Neural cell (in vitro differentiated cells): ENCODE results near the gene NKPD1. TPM values are rescaled to one million over a fixed set of nuclear protein-coding genes. Genes with fewer than 3 reads are reported as not detected.

Experiments
- H2AFZ ChIP-seq: fragments of 200-600, 300-800 bp; sonication (generic), shearing (Covaris generic); 2 replicates; pipeline ENCODE4 v1.6.0; 2014; ENCODE audit warnings: low read depth, mild to moderate bottlenecking, antibody characterized with exemption, low read length, moderate library complexity
- H3F3A ChIP-seq: fragments of 200-600 bp; shearing (Covaris generic); 2 replicates; pipeline ENCODE4 v1.6.1; 2016; ENCODE audit warnings: mild to moderate bottlenecking, moderate library complexity, mixed read lengths, antibody characterized with exemption, low read length; ENCODE audit not compliant: insufficient read depth, poor library complexity, severe bottlenecking
- H3K27ac ChIP-seq: fragments of 200-600, 300-800 bp; sonication (generic), shearing (Covaris generic); 2 replicates; pipeline ENCODE4 v1.5.1; 2014; ENCODE audit warnings: mild to moderate bottlenecking, low read length, moderate library complexity
- H3K27me3 ChIP-seq: fragments of 300-800, 200-600 bp; sonication (generic), shearing (Covaris generic); 2 replicates; pipeline ENCODE4 v1.6.0; 2014; ENCODE audit warnings: mild to moderate bottlenecking, low read depth, low read length, moderate library complexity; ENCODE audit not compliant: insufficient read depth
- H3K36me3 ChIP-seq: fragments of 300-800, 200-600 bp; sonication (generic), shearing (Covaris generic); 2 replicates; pipeline ENCODE4 v1.5.1; 2014; ENCODE audit warnings: mild to moderate bottlenecking, antibody characterized with exemption, low read length, moderate library complexity; ENCODE audit not compliant: insufficient read depth
- H3K4me2 ChIP-seq: fragments of 300-800, 200-600 bp; sonication (generic), shearing (Covaris generic); 2 replicates; pipeline ENCODE4 v1.6.0; 2014; ENCODE audit warnings: mild to moderate bottlenecking, low read length
- H3K4me3 ChIP-seq: fragments of 300-800, 200-600 bp; sonication (generic), shearing (Covaris generic); 2 replicates; pipeline ENCODE4 v1.5.1; 2014; ENCODE audit warnings: mild to moderate bottlenecking, low read length, moderate library complexity
- H3K79me2 ChIP-seq: fragments of 200-600 bp; shearing (Covaris generic); replicated peaks from 2 replicates; pipeline ENCODE4 v1.6.0; 2014; ENCODE audit warnings: mild to moderate bottlenecking, low read length, moderate library complexity; ENCODE audit not compliant: insufficient read depth
- H3K9ac ChIP-seq: fragments of 300-800, 200-600 bp; sonication (generic), shearing (Covaris generic); 2 replicates; pipeline ENCODE4 v1.6.1; 2016; ENCODE audit warnings: mild to moderate bottlenecking, low read length, mixed read lengths
- H3K9me2 ChIP-seq: fragments of 200-600 bp; shearing (Covaris generic); 2 replicates; pipeline ENCODE4 v1.6.1; 2016; ENCODE audit warnings: mild to moderate bottlenecking, low read length, mixed read lengths; ENCODE audit not compliant: insufficient read depth
- H3K9me3 ChIP-seq: fragments of 200-600, 300-800 bp; sonication (generic), shearing (Covaris generic); 2 replicates; pipeline ENCODE4 v1.6.1; 2016; ENCODE audit warnings: mild to moderate bottlenecking, mixed run types, low read length, moderate library complexity, mixed read lengths
- H4K20me1 ChIP-seq: fragments of 200-600 bp; shearing (Covaris generic); 2 replicates; pipeline ENCODE4 v1.6.1; 2016; ENCODE audit warnings: mild to moderate bottlenecking, mixed run types; ENCODE audit not compliant: insufficient read depth
- CTCF ChIP-seq: fragments of 450-650 bp; IDR thresholded peaks from 2 replicates; pipeline ENCODE4 v1.5.1; 2014; ENCODE audit warnings: antibody characterized with exemption, mild to moderate bottlenecking, moderate library complexity; ENCODE audit not compliant: poor library complexity, severe bottlenecking
- EP300 ChIP-seq: fragments of 450-650 bp; conservative IDR thresholded peaks from 2 replicates; pipeline ENCODE4 v1.6.1; 2014; ENCODE audit warnings: antibody characterized with exemption, mild to moderate bottlenecking, moderate library complexity; ENCODE audit not compliant: poor library complexity, severe bottlenecking
- EZH2 ChIP-seq: fragments of 200-600, 300-800 bp; shearing (Covaris generic), sonication (generic); IDR thresholded peaks from 2 replicates; pipeline ENCODE4 v1.6.1; 2014; ENCODE audit warnings: antibody characterized with exemption, low read length, borderline replicate concordance, mild to moderate bottlenecking; ENCODE audit not compliant: insufficient read depth, poor library complexity, severe bottlenecking
- MXI1 ChIP-seq: fragments of 450-650 bp; conservative IDR thresholded peaks from 2 replicates; pipeline ENCODE4 v1.6.1; 2014; ENCODE audit warnings: antibody characterized with exemption, mild to moderate bottlenecking; ENCODE audit not compliant: poor library complexity, severe bottlenecking
- POLR2AphosphoS5 ChIP-seq: IDR thresholded peaks from 2 replicates; pipeline ENCODE4 v1.6.1; 2012
- RAD21 ChIP-seq: fragments of 450-650 bp; conservative IDR thresholded peaks from 2 replicates; pipeline ENCODE4 v1.6.1; 2014; ENCODE audit warnings: antibody characterized with exemption, mild to moderate bottlenecking, moderate library complexity
- REST ChIP-seq: IDR thresholded peaks from 2 replicates; pipeline ENCODE4 v1.6.1; 2012; ENCODE audit warnings: borderline replicate concordance
- SMC3 ChIP-seq: fragments of 450-650 bp; conservative IDR thresholded peaks from 2 replicates; pipeline ENCODE4 v1.6.1; 2014; ENCODE audit warnings: antibody characterized with exemption, mild to moderate bottlenecking, moderate library complexity; ENCODE audit not compliant: poor library complexity
- TAF1 ChIP-seq: IDR thresholded peaks from 2 replicates; pipeline ENCODE4 v1.6.1; 2012; ENCODE audit warnings: low read depth
- polyA plus RNA-seq: library from polyadenylated mRNA; depleted of rRNA; stranded (reverse); fragments of >200 nt; gene quantifications from 2 replicates; pipeline ENCODE4 v1.2.3, GENCODE V29; 2014

Gene NKPD1
- polyA plus RNA-seq, 1 donor from 2014 or later: 2.8 TPM

- no peak for TF ChIP-seq REST
- no peak for TF ChIP-seq SMC3
- no peak for TF ChIP-seq MXI1
- no peak for TF ChIP-seq EP300
- no peak for TF ChIP-seq POLR2AphosphoS5
Observed at GRCh38 chr19:45113628-45114027, 47.2 kb downstream of the NKPD1 start.

GRCh38 chr19:45112111-45112827 is 48.5 kb downstream of the NKPD1 start:
- H3K9me3 ChIP-seq: no peaks in the 10 kb centered on the region
- H2AFZ ChIP-seq: no peak overlapping the region
- no peak overlapping the region for H3K4me2 ChIP-seq
- H3K27ac ChIP-seq: no peak overlapping the region
- H3K27me3 ChIP-seq: no peaks in the 10 kb centered on the region
- TF ChIP-seq EZH2 (no peak), RAD21 (no peak), EP300 (no peak), MXI1 (no peak), SMC3 (no peak), REST (no peak), TAF1 (no peak), CTCF (no peak), POLR2AphosphoS5 (no peak)
- no peak overlapping the region for H3K4me3 ChIP-seq
- no peaks in the 10 kb centered on the region for H3F3A ChIP-seq
- H4K20me1 ChIP-seq: no peaks in the 10 kb centered on the region
- H3K9ac ChIP-seq: no peak overlapping the region
- H3K9me2 ChIP-seq: no peaks in the 10 kb centered on the region
- H3K79me2 ChIP-seq: peaks cover 35% of the 10 kb centered on the region
- no peaks in the 10 kb centered on the region for H3K36me3 ChIP-seq

More at GRCh38 chr19:45113628-45114027, 47.2 kb downstream of the NKPD1 start:
- Histone ChIP-seq H3K9ac (no peak overlapping the region), H3K4me2 (no peak overlapping the region), H3K9me2 (no peaks in the 10 kb centered on the region), H3K27ac (no peak overlapping the region), H3F3A (no peaks in the 10 kb centered on the region), H4K20me1 (no peaks in the 10 kb centered on the region), H3K27me3 (no peaks in the 10 kb centered on the region), H3K9me3 (no peaks in the 10 kb centered on the region), H2AFZ (no peak overlapping the region), H3K79me2 (peaks cover 35% of the 10 kb centered on the region), H3K36me3 (no peaks in the 10 kb centered on the region), H3K4me3 (no peak overlapping the region)
